Neural progenitor cell (in vitro differentiated cells): ENCODE measurements around the gene VRK2. TPM values are rescaled to one million over a fixed set of nuclear protein-coding genes. Genes with fewer than 3 reads are reported as not detected.
"Not testable (repeated sequence)": the region's sequence is repeated elsewhere in the genome, so short reads cannot be mapped to it uniquely, and the experiment has no call there.

Experiments used
- DNase-seq: peaks from one replicate; pipeline ENCODE4 v3.0.0-alpha.2; 2016; ENCODE audit warnings: low spot score
- H2AFZ ChIP-seq: fragments of 200-600 bp; sonication (generic); replicated peaks from 2 replicates; pipeline ENCODE4 v1.6.1; 2016; ENCODE audit warnings: antibody characterized with exemption
- H3F3A ChIP-seq: fragments of 200-600 bp; sonication (generic); 2 replicates; pipeline ENCODE4 v1.6.1; 2016; ENCODE audit warnings: antibody characterized with exemption, low read depth
- H3K27ac ChIP-seq: fragments of 200-600 bp; sonication (generic); 2 replicates; pipeline ENCODE4 v1.5.1; 2016; ENCODE audit warnings: mild to moderate bottlenecking
- H3K27me3 ChIP-seq: fragments of 200-600 bp; sonication (generic); 2 replicates; pipeline ENCODE4 v1.6.1; 2016; ENCODE audit warnings: mild to moderate bottlenecking, moderate library complexity
- H3K36me3 ChIP-seq: fragments of 200-600 bp; sonication (generic); 2 replicates; pipeline ENCODE4 v1.5.1; 2016
- H3K4me1 ChIP-seq: fragments of 200-600 bp; sonication (generic); 2 replicates; pipeline ENCODE4 v1.6.1; 2016; ENCODE audit warnings: mixed run types
- H3K4me2 ChIP-seq: fragments of 200-600 bp; sonication (generic); 2 replicates; pipeline ENCODE4 v1.6.1; 2016
- H3K4me3 ChIP-seq: fragments of 200-600 bp; sonication (generic); 2 replicates; pipeline ENCODE4 v1.5.1; 2016
- H3K79me2 ChIP-seq: fragments of 200-600 bp; sonication (generic); 2 replicates; pipeline ENCODE4 v1.6.1; 2016; ENCODE audit warnings: low read depth
- H3K9ac ChIP-seq: fragments of 200-600 bp; sonication (generic); 2 replicates; pipeline ENCODE4 v1.6.1; 2016
- H3K9me3 ChIP-seq: fragments of 200-600 bp; sonication (generic); 2 replicates; pipeline ENCODE4 v1.5.1; 2016; ENCODE audit warnings: low read depth
- H4K20me1 ChIP-seq: fragments of 200-600 bp; sonication (generic); 2 replicates; pipeline ENCODE4 v1.6.1; 2016; ENCODE audit warnings: low read depth
- H3K27ac Mint-ChIP-seq: 3 replicates; pipeline ENCODE4 v1.8.0; 2021; ENCODE audit warnings: mixed read lengths
- H3K27me3 Mint-ChIP-seq: 2 replicates; pipeline ENCODE4 v1.8.0; 2022; ENCODE audit warnings: low read depth, mild to moderate bottlenecking, inconsistent platforms, moderate library complexity, mixed read lengths; ENCODE audit not compliant: insufficient read depth
- H3K36me3 Mint-ChIP-seq: 3 replicates; pipeline ENCODE4 v1.8.0; 2021; ENCODE audit warnings: mixed read lengths
- H3K4me1 Mint-ChIP-seq: 3 replicates; pipeline ENCODE4 v1.8.0; 2021; ENCODE audit warnings: mixed read lengths
- H3K4me3 Mint-ChIP-seq: 3 replicates; pipeline ENCODE4 v1.8.0; 2021; ENCODE audit warnings: mild to moderate bottlenecking, moderate library complexity, mixed read lengths
- H3K9me3 Mint-ChIP-seq: 3 replicates; pipeline ENCODE4 v1.8.0; 2020; ENCODE audit warnings: mixed read lengths
- CTCF ChIP-seq: fragments of 200-600 bp; sonication (generic); IDR thresholded peaks from 2 replicates; pipeline ENCODE4 v1.5.1; 2017; ENCODE audit warnings: antibody characterized with exemption, mild to moderate bottlenecking
- EZH2 ChIP-seq: fragments of 200-600 bp; sonication (generic); IDR thresholded peaks from 2 replicates; pipeline ENCODE4 v1.6.1; 2017; ENCODE audit warnings: antibody characterized with exemption, mild to moderate bottlenecking, moderate library complexity
- EZH2phosphoT487 ChIP-seq: fragments of 200-600 bp; sonication (generic); IDR thresholded peaks from 2 replicates; pipeline ENCODE4 v1.6.1; 2017; ENCODE audit warnings: antibody characterized with exemption
- total RNA-seq: library from RNA; depleted of rRNA; stranded (reverse); fragments of >200 nt; gene quantifications from 2 replicates; pipeline ENCODE4 v1.2.3, GENCODE V29; 2015; ENCODE audit warnings: low replicate concordance

VRK2 gene
- total RNA-seq, 1 donor from 2014 or later, result 39.2 TPM

DNA sequence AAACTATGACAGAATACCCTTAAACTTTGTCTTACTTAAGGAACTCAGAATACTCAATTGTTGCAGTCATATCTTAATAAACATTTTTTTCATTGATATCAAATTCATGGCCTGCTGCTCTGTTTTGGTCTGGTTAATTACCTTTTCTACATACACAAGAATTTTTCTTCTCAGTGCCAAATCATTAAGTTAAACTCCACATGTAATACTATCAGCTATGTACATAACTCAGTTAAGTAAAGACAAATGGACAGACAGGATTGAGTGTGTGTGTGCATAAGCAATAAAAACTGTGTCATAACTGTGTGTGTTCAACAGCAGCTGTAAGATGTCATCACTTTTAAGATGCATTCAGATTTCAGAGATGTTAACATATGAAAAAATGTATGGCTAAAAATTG lies 34.4 kb downstream of the VRK2 start:
- no peak overlapping the region for H3K27ac Mint-ChIP-seq
- Histone ChIP-seq H3K36me3 (no peaks in the 10 kb centered on the region), H3K27ac (no peak overlapping the region), H3K4me1 (no peaks in the 10 kb centered on the region), H3K27me3 (no peaks in the 10 kb centered on the region), H3K9ac (no peak overlapping the region), H3F3A (no peaks in the 10 kb centered on the region), H3K79me2 (peaks cover 22% of the 10 kb centered on the region), H4K20me1 (no peaks in the 10 kb centered on the region), H2AFZ (no peak overlapping the region), H3K4me3 (no peak overlapping the region), H3K9me3 (no peaks in the 10 kb centered on the region), H3K4me2 (no peak overlapping the region)
- no peaks in the 10 kb centered on the region for H3K9me3 Mint-ChIP-seq
- no peak overlapping the region for H3K4me3 Mint-ChIP-seq
- H3K4me1 Mint-ChIP-seq, result no peaks in the 10 kb centered on the region
- TF ChIP-seq EZH2, result no peak
- no peak for TF ChIP-seq CTCF
- TF ChIP-seq EZH2phosphoT487, result no peak
- no peaks in the 10 kb centered on the region for H3K27me3 Mint-ChIP-seq
- peaks cover 2% of the 10 kb centered on the region for H3K36me3 Mint-ChIP-seq
- no peak for DNase-seq

- no peak overlapping the region for H2AFZ ChIP-seq
- no peak overlapping the region for H3K4me3 Mint-ChIP-seq
- no peak overlapping the region for H3K27ac Mint-ChIP-seq
- H3K27ac ChIP-seq, result no peak overlapping the region
- no peaks in the 10 kb centered on the region for H3K27me3 ChIP-seq
- H3K4me2 ChIP-seq, result no peak overlapping the region
- H3K36me3 ChIP-seq, result no peaks in the 10 kb centered on the region
- TF ChIP-seq EZH2 (no peak), CTCF (no peak), EZH2phosphoT487 (no peak)
- DNase-seq, result no peak
- no peaks in the 10 kb centered on the region for H4K20me1 ChIP-seq
- no peak overlapping the region for H3K9ac ChIP-seq
- H3K9me3 Mint-ChIP-seq, result no peaks in the 10 kb centered on the region
- no peaks in the 10 kb centered on the region for H3K4me1 Mint-ChIP-seq
- H3K9me3 ChIP-seq, result no peaks in the 10 kb centered on the region
- no peaks in the 10 kb centered on the region for H3K79me2 ChIP-seq
- H3K4me3 ChIP-seq, result no peak overlapping the region
- H3K27me3 Mint-ChIP-seq, result no peaks in the 10 kb centered on the region
- no peaks in the 10 kb centered on the region for H3F3A ChIP-seq
- peaks cover 14% of the 10 kb centered on the region for H3K36me3 Mint-ChIP-seq
- H3K4me1 ChIP-seq, result no peaks in the 10 kb centered on the region
Observed at GRCh38 chr2:58089081-58089480, 42.5 kb downstream of the VRK2 start.

DNA sequence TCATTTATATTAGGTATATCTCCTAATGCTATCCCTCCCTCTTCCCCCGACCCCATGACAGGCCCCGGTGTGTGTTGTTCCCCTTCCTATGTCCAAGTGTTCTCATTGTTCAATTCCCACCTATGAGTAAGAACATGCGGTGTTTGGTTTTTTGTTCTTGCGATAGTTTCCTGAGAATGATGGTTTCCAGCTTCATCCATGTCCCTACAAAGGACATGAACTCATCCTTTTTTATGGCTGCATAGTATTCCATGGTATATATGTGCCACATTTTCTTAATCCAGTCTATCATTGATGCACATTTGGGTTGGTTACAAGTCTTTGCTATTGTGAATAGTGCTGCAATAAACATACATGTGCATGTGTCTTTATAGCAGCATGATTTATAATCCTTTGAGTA lies 46.2 kb downstream of the VRK2 start:
- H3K27me3 ChIP-seq, H3K9me3 Mint-ChIP-seq, H3K4me2 ChIP-seq, H3K79me2 ChIP-seq, H3F3A ChIP-seq, H3K27ac ChIP-seq, H2AFZ ChIP-seq, H4K20me1 ChIP-seq, H3K4me3 ChIP-seq, H3K4me3 Mint-ChIP-seq, H3K4me1 Mint-ChIP-seq, H3K9ac ChIP-seq, H3K27me3 Mint-ChIP-seq, H3K4me1 ChIP-seq, DNase-seq, H3K9me3 ChIP-seq, H3K27ac Mint-ChIP-seq: not testable (repeated sequence)
- peaks cover 18% of the 10 kb centered on the region for H3K36me3 Mint-ChIP-seq
- H3K36me3 ChIP-seq, result peaks cover 12% of the 10 kb centered on the region

GRCh38 chr2:58097025-58097424 lies 50.4 kb downstream of the VRK2 start:
- Histone ChIP-seq H3K79me2 (peaks cover 4% of the 10 kb centered on the region), H2AFZ (no peak overlapping the region), H3K4me2 (no peak overlapping the region), H4K20me1 (no peaks in the 10 kb centered on the region), H3K4me1 (no peaks in the 10 kb centered on the region), H3K27me3 (no peaks in the 10 kb centered on the region), H3K4me3 (no peak overlapping the region), H3K27ac (no peak overlapping the region), H3K9ac (no peak overlapping the region), H3K36me3 (peaks cover 12% of the 10 kb centered on the region), H3F3A (no peaks in the 10 kb centered on the region), H3K9me3 (no peaks in the 10 kb centered on the region)
- DNase-seq, result no peak
- no peak for TF ChIP-seq EZH2phosphoT487
- TF ChIP-seq EZH2, result no peak
- no peak for TF ChIP-seq CTCF
- no peak overlapping the region for H3K4me3 Mint-ChIP-seq
- no peak overlapping the region for H3K27ac Mint-ChIP-seq
- H3K4me1 Mint-ChIP-seq, result no peaks in the 10 kb centered on the region
- H3K27me3 Mint-ChIP-seq, result no peaks in the 10 kb centered on the region
- peaks cover 5% of the 10 kb centered on the region for H3K9me3 Mint-ChIP-seq
- H3K36me3 Mint-ChIP-seq, result peaks cover 11% of the 10 kb centered on the region
